Stimulated activated CD4-positive, alpha-beta T cell treated with anti-CD3 and anti-CD28 coated beads, Interleukin-1b, Interleukin-23, amount 100 ng/mL, for 4 hours (primary cell): Measurements from ENCODE around the gene ENO4.

Experiments
- DNase-seq, 2 donors: peaks; one replicate each; pipeline ENCODE4 v3.0.0-alpha.2; 2020; ENCODE audit warnings: low read depth in 2 of 2

Gene ENO4

GRCh38 chr10:116868198-116868676 is 18.9 kb downstream of the ENO4 start:
- DNase-seq, result no peak

GRCh38 chr10:116868722-116869121 is 19.4 kb downstream of the ENO4 start:
- DNase-seq, result no peak

- no peak for DNase-seq
These were observed 21.6 kb downstream of the ENO4 start for GRCh38 chr10:116870949-116871348.

GRCh38 chr10:116873134-116873533 is 23.8 kb downstream of the ENO4 start:
- DNase-seq, result no peak

GRCh38 chr10:116875897-116876296 is 26.6 kb downstream of the ENO4 start:
- DNase-seq, result no peak

- no peak for DNase-seq
These were observed 28.1 kb downstream of the ENO4 start for GRCh38 chr10:116877391-116877790.

GRCh38 chr10:116878123-116878522 is 28.8 kb downstream of the ENO4 start:
- DNase-seq, result no peak

- DNase-seq, result no peak
These were observed 30.5 kb downstream of the ENO4 start for GRCh38 chr10:116879817-116880216.

- no peak for DNase-seq
These were observed 31.6 kb downstream of the ENO4 start for GRCh38 chr10:116880716-116881482.

- no peak for DNase-seq
These were observed 33.3 kb downstream of the ENO4 start for GRCh38 chr10:116882639-116883038.

- no peak for DNase-seq
These were observed 37.5 kb downstream of the ENO4 start for GRCh38 chr10:116886772-116887171.

- no peak for DNase-seq
These were observed 39.2 kb downstream of the ENO4 start for GRCh38 chr10:116888380-116889055.

- no peak for DNase-seq
These were observed 39.8 kb downstream of the ENO4 start for GRCh38 chr10:116889066-116889465.

- no peak for DNase-seq
These were observed 41.9 kb downstream of the ENO4 start for GRCh38 chr10:116891208-116891607.

GRCh38 chr10:116892907-116893685 is 43.8 kb downstream of the ENO4 start:
- no peak for DNase-seq

- DNase-seq, result no peak
These were observed 44.4 kb downstream of the ENO4 start for GRCh38 chr10:116893686-116894037.

GRCh38 chr10:116899626-116900025 is 50.3 kb downstream of the ENO4 start:
- no peak for DNase-seq

- DNase-seq, result no peak
These were observed 56.5 kb downstream of the ENO4 start for GRCh38 chr10:116905845-116906210.

- DNase-seq, result no peak
These were observed 58.1 kb downstream of the ENO4 start for GRCh38 chr10:116907245-116907987.

- DNase-seq, result no peak
These were observed 60.0 kb downstream of the ENO4 start for GRCh38 chr10:116909307-116909706.

- no peak for DNase-seq
These were observed 61.6 kb downstream of the ENO4 start for GRCh38 chr10:116910910-116911309.

GRCh38 chr10:116912162-116912561 is 62.9 kb downstream of the ENO4 start:
- no peak for DNase-seq
